HG03469 (cell line): ENCODE measurements around the gene CNTNAP5.

ENCODE experiments used
- ATAC-seq: cut with Tn5 transposase; IDR thresholded peaks from one replicate; pipeline ENCODE4 v1.9.1; 2021; ENCODE audit warnings: mild to moderate bottlenecking, moderate library complexity, moderate number of reproducible peaks; ENCODE audit not compliant: unreplicated experiment

CNTNAP5 gene

DNA sequence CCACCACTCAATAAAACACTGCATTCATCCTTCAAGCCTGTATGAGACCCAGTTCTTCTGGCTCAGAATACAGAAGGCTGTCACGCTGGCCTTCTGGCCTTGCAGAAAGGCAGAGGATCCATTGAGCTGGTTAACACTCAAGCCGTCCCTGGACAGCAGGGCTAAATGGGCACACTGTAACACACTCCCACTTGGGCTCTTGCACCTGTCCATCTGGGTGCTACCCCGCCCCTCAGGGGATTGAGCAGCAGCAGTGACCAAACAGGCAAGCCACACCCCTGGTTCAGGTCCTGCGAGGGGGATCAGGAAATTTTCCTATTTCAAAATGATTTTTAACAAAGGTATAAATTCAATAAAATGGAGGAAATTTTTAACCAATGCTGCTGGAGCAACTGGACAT is 936.0 kb downstream of the CNTNAP5 start:
- no peak for ATAC-seq
